Sigmoid colon (tissue), 7 donors: ENCODE data around the gene COX6A2. TPM values are rescaled to one million over a fixed set of nuclear protein-coding genes. Genes with fewer than 3 reads are reported as not detected.

Source experiments
- DNase-seq: peaks from one replicate; pipeline ENCODE4 v3.0.0-alpha.2; 2019
- H3K27ac ChIP-seq, 4 donors: fragments of 200-600 bp; sonication (generic); one replicate each; pipeline ENCODE4 v1.5.1; 2016 to 2019; ENCODE audit warnings: mild to moderate bottlenecking in 1 of 4
- H3K27me3 ChIP-seq, 3 donors: fragments of 200-600 bp; sonication (generic); one replicate each; pipeline ENCODE4 v1.5.1; 2019; ENCODE audit warnings: mild to moderate bottlenecking in 1 of 3
- H3K36me3 ChIP-seq, 4 donors: fragments of 200-600 bp; sonication (generic); one replicate each; pipeline ENCODE4 v1.5.1; 2016 to 2019
- H3K4me1 ChIP-seq, 4 donors: fragments of 200-600 bp; sonication (generic); one replicate each; pipeline ENCODE4 v1.5.1; 2017 to 2019
- H3K4me3 ChIP-seq, 4 donors: fragments of 200-600 bp; sonication (generic); one replicate each; pipeline ENCODE4 v1.5.1; 2017 to 2019; ENCODE audit warnings: mild to moderate bottlenecking in 2 of 4, moderate library complexity in 1 of 4
- H3K9me3 ChIP-seq, 4 donors: fragments of 200-600 bp in 3 of 4; sonication (generic) in 3 of 4; one replicate each; pipeline versions ENCODE4 v1.5.1 to v1.6.1; 2013 to 2019
- CTCF ChIP-seq, 4 experiments: fragments of 450-650 bp in 3 of 4; fragments of 200-600 bp in 1 of 4; IDR thresholded peaks; one replicate each; pipeline ENCODE4 v1.5.1; 2016 to 2019; ENCODE audit warnings: antibody characterized with exemption in 4 of 4, mild to moderate bottlenecking in 3 of 4, moderate library complexity in 2 of 4
- EP300 ChIP-seq, 4 donors: sonication (generic); formaldehyde crosslinking; IDR thresholded peaks; one replicate each; pipeline ENCODE4 v1.6.1; 2017; ENCODE audit warnings: antibody characterized with exemption in 4 of 4
- POLR2A ChIP-seq, 2 donors: fragments of 450-650 bp; IDR thresholded peaks; one replicate each; pipeline ENCODE4 v1.6.1; 2016; ENCODE audit warnings: antibody characterized with exemption in 2 of 2, mild to moderate bottlenecking in 2 of 2, moderate library complexity in 2 of 2
- POLR2AphosphoS5 ChIP-seq, 4 donors: sonication (generic); formaldehyde crosslinking; IDR thresholded peaks; one replicate each; pipeline ENCODE4 v1.6.1; 2017; ENCODE audit warnings: antibody characterized with exemption in 4 of 4
- WGBS, 2 donors: extraction: QIAGEN DNeasy Blood & Tissue Kit; methylation state at CpG; one replicate each; pipeline ENCODE4 v1.1.7; 2013; 5-methylcytosine and 5-hydroxymethylcytosine counted together
- intact Hi-C: fragments of 100-400 bp; cut with DNase I; formaldehyde crosslinking; loops from one replicate; pipeline ENCODE4 v1.15.1; 2023
- polyA plus RNA-seq, 3 donors: library from polyadenylated mRNA; stranded (reverse); fragments of 200-250 nt; gene quantifications; one replicate each; pipeline ENCODE4 v1.2.3, GENCODE V29; 2013
- total RNA-seq, 4 donors: library from RNA; depleted of rRNA; stranded (reverse); fragments of >200 nt; gene quantifications; one replicate each; pipeline ENCODE4 v1.1.0, GENCODE V29; 2016
- donor health status: healthy with polysubstance abuse.
- donor health status: Bipolar disorder and iron deficiency.
- donor health status: healthy.

Gene COX6A2
- total and polyA plus RNA-seq, 7 donors: 0.32 to 4.8 TPM; not detected in 5

GRCh38 chr16:31393056-31393455 is 35.1 kb downstream of the COX6A2 start, which contains the start of gene ITGAD:
ITGAD (plus strand) TSS chr16:31393335; CDS start chr16:31393361, 26 bp downstream.
- TF ChIP-seq EP300 (IDR thresholded peaks at IDR 0.05): no peak
- TF ChIP-seq CTCF (IDR thresholded peaks at IDR 0.05): no peak
- TF ChIP-seq POLR2A (IDR thresholded peaks at IDR 0.05): no peak
- TF ChIP-seq POLR2AphosphoS5 (IDR thresholded peaks at IDR 0.05): no peak
- 53 to 63% methylated on average over 5 of the region's 5 CpGs for WGBS, 2 donors
- Histone ChIP-seq H3K27ac (no peak within 1 kb of the TSS), H3K4me3 (no peak within 1 kb of the TSS), H3K4me1 (no peaks in the 10 kb centered on the region), H3K27me3 (no peaks in the 10 kb centered on the region), H3K36me3 (no peaks in the 10 kb centered on the region), H3K9me3 (no peaks in the 10 kb centered on the region)
- intact Hi-C loops: no loop called here
- DNase-seq: no peak

- Histone ChIP-seq H3K9me3 (no peaks in the 10 kb centered on the region), H3K27ac (no peak overlapping the region), H3K36me3 (no peaks in the 10 kb centered on the region), H3K4me3 (no peak overlapping the region), H3K4me1 (no peaks in the 10 kb centered on the region), H3K27me3 (no peaks in the 10 kb centered on the region)
- TF ChIP-seq EP300 (IDR thresholded peaks at IDR 0.05) (no peak), POLR2AphosphoS5 (IDR thresholded peaks at IDR 0.05) (no peak), POLR2A (IDR thresholded peaks at IDR 0.05) (no peak)
- intact Hi-C loops: no loop called here
- WGBS, 2 donors: 66 to 75% methylated on average over 6 of the region's 6 CpGs
- no peak for DNase-seq
Measured at GRCh38 chr16:31390504-31391041, 37.6 kb downstream of the COX6A2 start.

- Histone ChIP-seq H3K27me3 (peaks cover 0 to 11% (median 0%) of the 10 kb centered on the region in 3 donors), H3K4me1 (no peaks in the 10 kb centered on the region), H3K36me3 (no peaks in the 10 kb centered on the region), H3K27ac (no peak overlapping the region), H3K4me3 (no peak overlapping the region), H3K9me3 (no peaks in the 10 kb centered on the region)
- intact Hi-C loops: no loop called here
- 70 to 80% methylated on average over 2 of the region's 2 CpGs for whole genome bisulfite sequencing, 2 donors
- TF ChIP-seq EP300 (IDR thresholded peaks at IDR 0.05) (no peak), CTCF (IDR thresholded peaks at IDR 0.05) (no peak), POLR2A (IDR thresholded peaks at IDR 0.05) (no peak), POLR2AphosphoS5 (IDR thresholded peaks at IDR 0.05) (no peak)
- DNase-seq: no peak
Measured at GRCh38 chr16:31388535-31388934, 39.6 kb downstream of the COX6A2 start.

GRCh38 chr16:31386157-31386984 is 41.8 kb downstream of the COX6A2 start:
- H3K27me3 ChIP-seq: peaks cover 0 to 21% (median 0%) of the 10 kb centered on the region in 3 donors
- WGBS, 2 donors: 22 to 51% methylated on average over 6 of the region's 6 CpGs
- no peak overlapping the region for H3K27ac ChIP-seq
- H3K4me1 ChIP-seq: no peaks in the 10 kb centered on the region
- TF ChIP-seq CTCF (IDR thresholded peaks at IDR 0.05) (no peak), POLR2AphosphoS5 (IDR thresholded peaks at IDR 0.05) (no peak)
- H3K36me3 ChIP-seq: no peaks in the 10 kb centered on the region
- H3K4me3 ChIP-seq: no peak overlapping the region
- intact Hi-C loops: no loop called here
- no peaks in the 10 kb centered on the region for H3K9me3 ChIP-seq
- no peak for DNase-seq

GRCh38 chr16:31385680-31386079 is 42.5 kb downstream of the COX6A2 start:
- H3K36me3 ChIP-seq: no peaks in the 10 kb centered on the region
- intact Hi-C loops: no loop called here
- WGBS, 2 donors: 15 to 81% methylated on average over 4 of the region's 4 CpGs
- no peaks in the 10 kb centered on the region for H3K9me3 ChIP-seq
- DNase-seq: no peak
- TF ChIP-seq POLR2A (IDR thresholded peaks at IDR 0.05): no peak
- no peak for TF ChIP-seq POLR2AphosphoS5 (IDR thresholded peaks at IDR 0.05)
- no peak for TF ChIP-seq EP300 (IDR thresholded peaks at IDR 0.05)
- peaks cover 0 to 21% (median 0%) of the 10 kb centered on the region in 3 donors for H3K27me3 ChIP-seq
- no peaks in the 10 kb centered on the region for H3K4me1 ChIP-seq
- H3K4me3 ChIP-seq: no peak overlapping the region
- no peak overlapping the region for H3K27ac ChIP-seq
